Measurements from ENCODE around the gene ADARB2.

The ADARB2 gene

GRCh38 chr10:1706256-1706655 lies 31.1 kb downstream of the ADARB2 start:
- H3K4me1 ChIP-seq (ENCODE audit: low read depth, poor library complexity, severe bottlenecking) = no peaks in the 10 kb centered on the region
- H3K4me2 ChIP-seq = no peak overlapping the region
- no peak overlapping the region for H3K27ac ChIP-seq
- no peak overlapping the region for H2AFZ ChIP-seq (ENCODE audit: low read depth)
- H4K20me1 ChIP-seq (ENCODE audit: insufficient read depth) = no peaks in the 10 kb centered on the region
- no peaks in the 10 kb centered on the region for H3K36me3 ChIP-seq (ENCODE audit: insufficient read depth)
- H3K79me2 ChIP-seq (ENCODE audit: insufficient read depth, low read depth) = no peaks in the 10 kb centered on the region
- H3K4me3 ChIP-seq (IDR thresholded peaks at IDR 0.05; ENCODE audit: insufficient read depth, low read depth, low read length) = no peak overlapping the region
- TF ChIP-seq CTCF (conservative IDR thresholded peaks at IDR 0.05; ENCODE audit: low read depth, low read length) = no peak
- no peak overlapping the region for H3K9ac ChIP-seq
- H3K27me3 ChIP-seq (ENCODE audit: insufficient read depth, low read depth) = no peaks in the 10 kb centered on the region

- Histone ChIP-seq H3K4me3 (IDR thresholded peaks at IDR 0.05; ENCODE audit: insufficient read depth, low read depth, low read length) (no peak overlapping the region), H3K4me2 (no peak overlapping the region), H3K79me2 (ENCODE audit: insufficient read depth, low read depth) (no peaks in the 10 kb centered on the region), H2AFZ (ENCODE audit: low read depth) (no peak overlapping the region), H3K36me3 (ENCODE audit: insufficient read depth) (no peaks in the 10 kb centered on the region), H3K27ac (no peak overlapping the region), H3K27me3 (ENCODE audit: insufficient read depth, low read depth) (no peaks in the 10 kb centered on the region), H4K20me1 (ENCODE audit: insufficient read depth) (no peaks in the 10 kb centered on the region), H3K9ac (no peak overlapping the region), H3K4me1 (ENCODE audit: low read depth, poor library complexity, severe bottlenecking) (no peaks in the 10 kb centered on the region)
- no peak for TF ChIP-seq CTCF (conservative IDR thresholded peaks at IDR 0.05; ENCODE audit: low read depth, low read length)
These were observed 39.1 kb downstream of the ADARB2 start for GRCh38 chr10:1698185-1698584.

- H4K20me1 ChIP-seq (ENCODE audit: insufficient read depth) = no peaks in the 10 kb centered on the region
- no peak overlapping the region for H3K4me2 ChIP-seq
- H3K79me2 ChIP-seq (ENCODE audit: insufficient read depth, low read depth) = no peaks in the 10 kb centered on the region
- no peaks in the 10 kb centered on the region for H3K4me1 ChIP-seq (ENCODE audit: low read depth, poor library complexity, severe bottlenecking)
- no peak overlapping the region for H3K9ac ChIP-seq
- TF ChIP-seq CTCF (conservative IDR thresholded peaks at IDR 0.05; ENCODE audit: low read depth, low read length) = no peak
- H3K27me3 ChIP-seq (ENCODE audit: insufficient read depth, low read depth) = no peaks in the 10 kb centered on the region
- H3K36me3 ChIP-seq (ENCODE audit: insufficient read depth) = no peaks in the 10 kb centered on the region
- H2AFZ ChIP-seq (ENCODE audit: low read depth) = no peak overlapping the region
- no peak overlapping the region for H3K4me3 ChIP-seq (IDR thresholded peaks at IDR 0.05; ENCODE audit: insufficient read depth, low read depth, low read length)
- no peak overlapping the region for H3K27ac ChIP-seq
These were observed 41.2 kb downstream of the ADARB2 start for GRCh38 chr10:1696106-1696505.

GRCh38 chr10:1690086-1690485 lies 47.2 kb downstream of the ADARB2 start:
- no peaks in the 10 kb centered on the region for H3K36me3 ChIP-seq (ENCODE audit: insufficient read depth)
- no peak overlapping the region for H3K9ac ChIP-seq
- H3K27ac ChIP-seq = no peak overlapping the region
- no peaks in the 10 kb centered on the region for H3K27me3 ChIP-seq (ENCODE audit: insufficient read depth, low read depth)
- TF ChIP-seq CTCF (conservative IDR thresholded peaks at IDR 0.05; ENCODE audit: low read depth, low read length) = no peak
- no peaks in the 10 kb centered on the region for H4K20me1 ChIP-seq (ENCODE audit: insufficient read depth)
- H3K4me2 ChIP-seq = no peak overlapping the region
- no peak overlapping the region for H2AFZ ChIP-seq (ENCODE audit: low read depth)
- H3K4me3 ChIP-seq (IDR thresholded peaks at IDR 0.05; ENCODE audit: insufficient read depth, low read depth, low read length) = no peak overlapping the region
- H3K79me2 ChIP-seq (ENCODE audit: insufficient read depth, low read depth) = no peaks in the 10 kb centered on the region
- H3K4me1 ChIP-seq (ENCODE audit: low read depth, poor library complexity, severe bottlenecking) = no peaks in the 10 kb centered on the region

GRCh38 chr10:1688531-1688930 lies 48.8 kb downstream of the ADARB2 start:
- no peaks in the 10 kb centered on the region for H3K79me2 ChIP-seq (ENCODE audit: insufficient read depth, low read depth)
- no peak overlapping the region for H3K9ac ChIP-seq
- TF ChIP-seq CTCF (conservative IDR thresholded peaks at IDR 0.05; ENCODE audit: low read depth, low read length) = no peak
- no peak overlapping the region for H3K4me2 ChIP-seq
- H3K27ac ChIP-seq = no peak overlapping the region
- H2AFZ ChIP-seq (ENCODE audit: low read depth) = no peak overlapping the region
- H4K20me1 ChIP-seq (ENCODE audit: insufficient read depth) = no peaks in the 10 kb centered on the region
- H3K4me3 ChIP-seq (IDR thresholded peaks at IDR 0.05; ENCODE audit: insufficient read depth, low read depth, low read length) = no peak overlapping the region
- no peaks in the 10 kb centered on the region for H3K36me3 ChIP-seq (ENCODE audit: insufficient read depth)
- no peaks in the 10 kb centered on the region for H3K27me3 ChIP-seq (ENCODE audit: insufficient read depth, low read depth)
- H3K4me1 ChIP-seq (ENCODE audit: low read depth, poor library complexity, severe bottlenecking) = no peaks in the 10 kb centered on the region
